Activated naive CD4-positive, alpha-beta T cell treated with anti-CD3 and anti-CD28 coated beads for 36 hours (primary cell): Measurements from ENCODE around the gene PIGT. TPM values are rescaled to one million over a fixed set of nuclear protein-coding genes. Genes with fewer than 3 reads are reported as not detected.
A peak's percentile ranks its signal among the peaks of the same experiment; 100 is the strongest.

Experiments
- CTCF ChIA-PET: fragments of 350-600 bp; sonication (Branson Sonifier 250); formaldehyde crosslinking; loops from one replicate; lab custom pipeline; 2021; ENCODE audit warnings: antibody characterized with exemption; lab: Charles Lee
- DNase-seq: peaks from one replicate; pipeline ENCODE4 v3.0.0-alpha.2; 2020
- H3K27ac Mint-ChIP-seq: one replicate; pipeline ENCODE4 v1.8.0; 2021; ENCODE audit warnings: mild to moderate bottlenecking, mixed read lengths
- H3K27me3 Mint-ChIP-seq: one replicate; pipeline ENCODE4 v1.8.0; 2021; ENCODE audit warnings: low read depth, mixed read lengths
- H3K36me3 Mint-ChIP-seq: one replicate; pipeline ENCODE4 v1.8.0; 2021; ENCODE audit warnings: low read depth, mixed read lengths
- H3K4me1 Mint-ChIP-seq: one replicate; pipeline ENCODE4 v1.8.0; 2021; ENCODE audit warnings: low read depth, mixed read lengths
- H3K4me3 Mint-ChIP-seq: one replicate; pipeline ENCODE4 v1.8.0; 2021; ENCODE audit warnings: mild to moderate bottlenecking, moderate library complexity, mixed read lengths
- H3K9me3 Mint-ChIP-seq: one replicate; pipeline ENCODE4 v1.8.0; 2021; ENCODE audit warnings: mixed read lengths
- intact Hi-C: fragments of 100-400 bp; cut with micrococcal nuclease; formaldehyde crosslinking; loops from one replicate; pipeline ENCODE4 v1.15.1; 2023
- total RNA-seq, 2 experiments: library from RNA; stranded (reverse); gene quantifications; one replicate each; pipeline ENCODE4 v1.2.3, GENCODE V29; 2021

The PIGT gene
- total RNA-seq, 2 experiments from 2014 or later, result 37.7 to 43.8 TPM

DNA sequence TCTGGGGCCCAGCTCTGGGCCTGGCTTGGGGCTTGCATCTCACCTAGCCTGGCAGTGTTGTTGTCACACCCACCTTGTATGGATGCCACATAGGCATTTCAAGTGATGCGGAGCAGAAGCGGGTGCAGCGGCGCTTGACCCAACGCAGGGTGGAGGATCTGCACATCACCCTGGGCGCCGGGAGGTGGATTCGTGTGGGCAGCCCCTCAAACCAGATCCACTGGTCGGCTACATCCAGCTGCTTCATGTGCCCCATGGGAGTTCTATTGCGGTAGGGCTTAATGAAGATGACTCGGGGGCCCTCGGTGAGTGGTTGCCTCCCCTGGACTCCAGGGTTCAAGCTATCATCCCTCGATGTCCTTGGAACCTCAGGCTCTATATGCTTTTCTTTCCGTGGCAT lies 41.0 kb upstream of the PIGT start:
- intact Hi-C loops, result loop anchor here (1.0 kb wide), 2 partner anchors 56 to 62 kb away; no protein-coding TSS in a partner anchor
- no peaks in the 10 kb centered on the region for H3K36me3 Mint-ChIP-seq
- no peak overlapping the region for H3K4me3 Mint-ChIP-seq
- H3K27ac Mint-ChIP-seq, result no peak overlapping the region
- H3K9me3 Mint-ChIP-seq, result no peaks in the 10 kb centered on the region
- DNase-seq, result no peak
- H3K4me1 Mint-ChIP-seq, result peaks cover 23% of the 10 kb centered on the region
- CTCF ChIA-PET, result interaction anchor here (0.9 to 9.1 kb wide), 5 partner anchors 13 to 62 kb away, joined by 3 to 209 read pairs (median 4); partner anchors contain the start of gene SYS1
- no peaks in the 10 kb centered on the region for H3K27me3 Mint-ChIP-seq

DNA sequence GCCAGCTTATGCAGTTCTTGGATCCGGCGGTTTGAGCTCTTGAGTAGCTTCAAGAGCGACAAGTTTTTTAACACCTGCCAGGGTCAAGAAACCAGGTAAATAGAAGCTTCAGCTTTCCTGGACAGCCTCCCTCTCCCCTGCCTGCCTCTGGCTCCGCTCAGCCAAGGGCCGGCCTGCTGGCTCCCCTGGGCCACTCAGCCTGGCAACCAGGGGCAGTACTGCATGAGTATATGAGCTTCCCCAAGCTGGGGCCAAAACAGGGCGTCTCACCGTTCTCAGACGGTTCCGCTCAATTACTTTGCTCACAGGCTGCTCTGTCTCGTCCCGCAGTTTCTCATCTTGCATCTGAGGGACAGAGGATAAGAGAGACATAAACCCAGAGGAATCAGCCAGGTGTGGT lies 38.7 kb upstream of the PIGT start:
- Mint-ChIP-seq H3K4me3 (no peak overlapping the region), H3K27me3 (no peaks in the 10 kb centered on the region), H3K4me1 (peaks cover 19% of the 10 kb centered on the region), H3K36me3 (peaks cover 2% of the 10 kb centered on the region), H3K9me3 (no peaks in the 10 kb centered on the region), H3K27ac (no peak overlapping the region)
- intact Hi-C loops, result no loop called here
- no peak for DNase-seq
- CTCF ChIA-PET, result interaction anchor here (1.4 to 9.1 kb wide), 4 partner anchors 10 to 60 kb away, joined by 5 to 209 read pairs (median 62); partner anchors contain the start of gene SYS1

DNA sequence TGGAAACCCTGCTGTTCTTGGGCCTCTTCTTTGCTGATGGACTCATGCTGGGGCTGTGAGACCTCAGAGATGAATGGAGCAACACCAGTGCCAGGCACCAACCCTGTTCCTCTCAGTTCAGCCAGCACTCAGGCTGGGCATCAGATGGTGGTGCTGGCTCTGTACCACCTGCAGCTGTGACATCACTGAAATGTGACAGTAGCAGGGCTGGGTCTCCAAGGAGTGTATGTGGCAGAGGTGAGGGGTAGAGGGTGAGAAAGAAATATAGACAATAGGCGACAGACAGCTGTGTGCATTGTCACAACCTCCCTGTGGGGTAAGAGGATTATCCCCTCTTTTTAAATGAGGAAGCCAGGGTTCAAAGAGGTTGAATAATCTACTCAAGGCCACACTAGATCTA lies 37.8 kb upstream of the PIGT start, which contains the start of gene TP53TG5:
TP53TG5 (minus strand) TSS at position 135 of the 400 bp plus-strand sequence; CDS start at position 46, 89 bp downstream.
- no peak within 1 kb of the TSS for H3K4me3 Mint-ChIP-seq
- CTCF ChIA-PET, result interaction anchor here (1.2 to 9.1 kb wide), 2 partner anchors 28 to 59 kb away, joined by 3 to 209 read pairs; no protein-coding TSS in a partner anchor
- H3K9me3 Mint-ChIP-seq, result no peaks in the 10 kb centered on the region
- H3K36me3 Mint-ChIP-seq, result peaks cover 2% of the 10 kb centered on the region
- H3K4me1 Mint-ChIP-seq, result peaks cover 13% of the 10 kb centered on the region
- no peak within 1 kb of the TSS for H3K27ac Mint-ChIP-seq
- intact Hi-C loops, result no loop called here
- H3K27me3 Mint-ChIP-seq, result no peaks in the 10 kb centered on the region
- DNase-seq, result no peak

DNA sequence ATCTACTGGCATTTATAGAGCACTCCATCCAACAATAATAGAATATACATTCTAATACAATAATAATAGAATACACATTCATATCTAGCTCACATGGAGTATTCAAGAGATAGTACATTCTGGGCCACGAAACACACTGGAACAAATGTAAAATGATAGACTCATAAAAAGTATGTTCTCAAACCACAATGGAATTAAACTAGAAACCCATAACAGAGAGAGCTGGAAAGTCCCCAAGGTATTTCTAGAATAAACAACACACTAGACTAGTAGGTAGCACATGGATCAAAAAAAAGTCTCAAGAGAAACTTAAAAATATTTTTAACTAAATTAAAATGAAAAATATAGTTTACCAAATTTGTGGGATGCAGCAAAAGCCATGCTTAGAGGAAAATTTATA lies 28.7 kb upstream of the PIGT start:
- CTCF ChIA-PET, result interaction anchor here (0.6 to 1.8 kb wide), 9 partner anchors 9 to 96 kb away, joined by 3 to 6 read pairs (median 3); partner anchors contain the start of gene SYS1
- intact Hi-C loops, result no loop called here
- H3K4me3 Mint-ChIP-seq, result no peak overlapping the region
- H3K9me3 Mint-ChIP-seq, result no peaks in the 10 kb centered on the region
- H3K27me3 Mint-ChIP-seq, result no peaks in the 10 kb centered on the region
- DNase-seq, result no peak
- peaks cover 8% of the 10 kb centered on the region for H3K36me3 Mint-ChIP-seq
- H3K27ac Mint-ChIP-seq, result no peak overlapping the region
- peaks cover 22% of the 10 kb centered on the region for H3K4me1 Mint-ChIP-seq

DNA sequence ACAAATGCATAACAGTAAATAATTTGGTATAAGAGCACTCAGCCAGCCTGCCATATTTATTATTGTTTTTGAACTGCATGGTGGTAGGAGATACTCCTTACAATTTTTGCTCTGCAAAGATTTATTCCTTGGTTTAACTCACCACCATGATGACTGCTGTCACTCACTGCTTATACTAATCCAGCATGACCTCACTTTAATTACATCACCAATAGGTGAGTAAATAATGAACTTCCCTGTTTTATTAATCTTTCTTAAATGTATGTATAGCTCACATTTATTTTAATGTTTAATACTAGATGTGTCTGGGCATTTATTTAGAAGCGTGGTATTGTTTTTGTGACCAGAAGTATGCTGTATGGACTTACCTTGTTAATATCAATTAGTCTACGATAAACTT lies 25.0 kb upstream of the PIGT start:
- peaks cover 8% of the 10 kb centered on the region for H3K36me3 Mint-ChIP-seq
- no peak overlapping the region for H3K4me3 Mint-ChIP-seq
- CTCF ChIA-PET, result no interaction called here
- H3K27me3 Mint-ChIP-seq, result no peaks in the 10 kb centered on the region
- intact Hi-C loops, result no loop called here
- DNase-seq, result no peak
- peaks cover 22% of the 10 kb centered on the region for H3K4me1 Mint-ChIP-seq
- no peak overlapping the region for H3K27ac Mint-ChIP-seq
- no peaks in the 10 kb centered on the region for H3K9me3 Mint-ChIP-seq

DNA sequence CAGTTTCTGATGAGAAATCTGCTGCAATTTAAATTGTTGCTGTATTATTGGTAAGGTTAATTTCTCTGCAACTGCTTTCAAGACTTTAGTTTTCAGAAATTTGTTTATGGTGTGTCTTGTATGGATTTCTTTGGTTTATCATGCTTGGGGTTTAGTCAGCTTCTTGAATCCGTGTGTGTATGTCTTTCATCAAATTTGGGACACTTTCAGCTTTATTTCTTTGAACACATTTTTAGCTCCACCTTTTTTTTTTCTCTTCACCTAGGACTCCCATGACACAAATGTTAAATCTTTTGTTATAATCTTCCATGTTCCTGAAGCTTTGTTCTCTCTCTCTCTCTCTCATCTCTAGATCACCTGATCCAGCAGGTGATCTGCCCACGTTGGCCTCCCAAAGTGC lies 24.4 kb upstream of the PIGT start:
- Mint-ChIP-seq H3K36me3 (peaks cover 8% of the 10 kb centered on the region), H3K27ac (no peak overlapping the region), H3K27me3 (no peaks in the 10 kb centered on the region), H3K4me3 (no peak overlapping the region), H3K9me3 (no peaks in the 10 kb centered on the region), H3K4me1 (peaks cover 22% of the 10 kb centered on the region)
- intact Hi-C loops, result no loop called here
- no peak for DNase-seq
- CTCF ChIA-PET, result no interaction called here

DNA sequence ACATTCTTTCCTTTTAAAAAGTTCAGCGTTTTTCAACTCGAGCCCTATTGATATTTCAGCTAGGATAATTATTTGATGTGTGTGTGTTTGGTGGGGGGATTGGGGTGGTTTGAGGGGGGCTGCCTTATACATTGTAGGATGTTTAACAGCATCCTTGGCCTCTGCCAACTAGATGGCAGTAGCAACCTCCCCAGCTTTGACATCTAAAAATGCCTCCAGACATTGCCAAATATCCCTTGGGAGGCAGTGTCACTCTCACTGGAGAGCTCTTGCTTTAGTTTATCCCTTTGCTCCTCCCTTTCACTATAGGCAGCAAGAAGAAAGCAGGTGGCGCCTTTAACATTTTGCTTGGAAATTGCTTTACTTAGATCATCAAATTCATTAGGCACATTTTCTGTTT lies 23.2 kb upstream of the PIGT start:
- intact Hi-C loops, result no loop called here
- CTCF ChIA-PET, result interaction anchor here (0.5 to 1.7 kb wide), 5 partner anchors 17 to 72 kb away, joined by 3 to 5 read pairs (median 3); no protein-coding TSS in a partner anchor
- peaks cover 15% of the 10 kb centered on the region for H3K4me1 Mint-ChIP-seq
- H3K27ac Mint-ChIP-seq, result no peak overlapping the region
- no peak overlapping the region for H3K4me3 Mint-ChIP-seq
- peaks cover 3% of the 10 kb centered on the region for H3K36me3 Mint-ChIP-seq
- H3K27me3 Mint-ChIP-seq, result no peaks in the 10 kb centered on the region
- no peaks in the 10 kb centered on the region for H3K9me3 Mint-ChIP-seq
- no peak for DNase-seq

DNA sequence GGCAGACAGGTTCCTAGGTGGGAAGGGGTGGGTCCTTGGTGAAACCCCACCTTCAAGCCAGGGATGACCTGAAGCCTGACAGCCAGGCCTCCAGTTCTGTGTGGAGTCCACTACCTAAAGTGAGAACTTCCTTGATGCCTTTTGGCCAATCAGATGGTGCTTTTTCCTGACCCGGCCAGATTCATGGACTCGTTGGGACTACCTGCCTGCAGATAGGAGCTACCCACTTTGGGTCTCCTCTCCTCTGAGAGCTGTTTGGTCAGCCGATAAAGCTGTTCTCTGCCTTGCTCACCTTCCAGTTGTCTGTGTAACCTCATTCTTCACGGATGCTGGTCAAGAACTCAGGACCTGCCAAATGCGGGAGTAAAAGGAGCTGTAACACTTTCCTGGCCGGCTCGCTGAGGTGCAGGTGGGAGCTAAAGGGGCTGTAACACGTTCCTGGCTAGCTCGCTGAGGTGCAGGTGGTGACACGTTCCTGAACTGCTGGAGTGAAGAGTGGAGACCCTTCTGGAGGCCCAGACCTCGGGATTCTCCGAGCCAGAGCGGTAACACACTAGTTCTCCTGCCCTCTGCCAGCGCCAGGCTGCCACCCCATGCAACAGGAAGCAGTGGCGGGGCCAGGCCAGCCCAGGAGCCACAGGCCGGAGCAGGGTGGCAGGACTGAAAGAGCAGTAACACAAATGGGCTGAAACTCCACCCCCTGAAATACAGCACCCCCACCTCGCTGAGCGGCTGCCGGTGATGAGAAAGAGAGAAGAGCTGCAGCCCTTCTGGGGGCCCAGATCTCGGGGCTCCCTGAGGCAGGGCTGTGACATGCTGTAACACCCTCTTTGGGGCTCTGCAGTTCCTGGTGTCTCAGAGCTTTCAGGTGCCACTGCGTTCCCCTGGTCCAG lies 21.5 kb upstream of the PIGT start:
- no peaks in the 10 kb centered on the region for H3K27me3 Mint-ChIP-seq
- peaks cover 2% of the 10 kb centered on the region for H3K9me3 Mint-ChIP-seq
- no peak for DNase-seq
- peaks cover 4% of the 10 kb centered on the region for H3K36me3 Mint-ChIP-seq
- H3K4me3 Mint-ChIP-seq, result no peak overlapping the region
- CTCF ChIA-PET, result interaction anchor here (0.6 to 1.4 kb wide), 4 partner anchors 21 to 1339 kb away, joined by 3 to 5 read pairs (median 4); no protein-coding TSS in a partner anchor
- intact Hi-C loops, result no loop called here
- no peak overlapping the region for H3K27ac Mint-ChIP-seq
- peaks cover 9% of the 10 kb centered on the region for H3K4me1 Mint-ChIP-seq

DNA sequence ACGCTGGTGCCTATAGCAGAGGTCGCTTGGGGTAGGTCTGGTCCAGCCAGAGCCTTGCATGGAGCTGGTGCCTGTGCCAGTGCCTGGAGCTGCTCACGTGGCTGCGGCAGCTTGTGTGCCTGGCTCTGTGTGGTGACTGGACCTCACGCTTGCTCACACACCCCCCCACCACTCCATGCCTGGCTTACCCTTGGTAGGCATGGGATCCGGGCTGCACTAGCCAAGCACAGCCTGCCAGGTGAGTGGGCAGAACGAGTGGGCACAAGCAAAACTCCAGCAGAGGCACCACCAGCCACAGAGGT lies 20.9 kb upstream of the PIGT start:
- Mint-ChIP-seq H3K9me3 (peaks cover 8% of the 10 kb centered on the region), H3K36me3 (peaks cover 8% of the 10 kb centered on the region), H3K4me1 (peaks cover 9% of the 10 kb centered on the region), H3K27me3 (no peaks in the 10 kb centered on the region), H3K4me3 (no peak overlapping the region), H3K27ac (no peak overlapping the region)
- DNase-seq, result no peak
- CTCF ChIA-PET, result interaction anchor here (0.6 to 1.2 kb wide), 3 partner anchors 22 to 1339 kb away, joined by 3 to 5 read pairs (median 4); no protein-coding TSS in a partner anchor
- intact Hi-C loops, result no loop called here

DNA sequence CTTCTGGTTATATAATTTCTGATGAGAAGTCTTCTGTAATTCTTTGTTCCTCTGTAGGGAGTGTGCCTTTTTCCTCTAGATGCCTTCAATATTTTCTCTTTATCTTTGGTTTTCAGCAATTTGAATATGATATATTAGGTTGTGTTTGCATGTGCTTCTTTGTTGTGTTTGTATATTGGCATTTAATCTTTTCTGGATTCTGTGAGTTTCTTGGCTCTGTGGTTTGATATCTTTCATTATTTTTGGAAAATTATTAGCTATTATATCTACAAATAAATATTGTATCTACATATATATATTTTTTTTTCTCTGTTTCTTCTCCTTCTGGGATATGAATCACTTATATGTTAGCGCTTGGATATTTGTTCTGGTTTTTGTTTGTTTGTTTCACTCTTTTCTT lies 16.9 kb upstream of the PIGT start:
- Mint-ChIP-seq H3K9me3 (peaks cover 25% of the 10 kb centered on the region), H3K27me3 (no peaks in the 10 kb centered on the region), H3K4me3 (no peak overlapping the region), H3K27ac (no peak overlapping the region), H3K36me3 (peaks cover 25% of the 10 kb centered on the region), H3K4me1 (peaks cover 10% of the 10 kb centered on the region)
- intact Hi-C loops, result no loop called here
- no peak for DNase-seq
- CTCF ChIA-PET, result interaction anchor here (1.5 kb wide), 1 partner anchor 10 kb away, joined by 6 read pairs; no protein-coding TSS in a partner anchor

DNA sequence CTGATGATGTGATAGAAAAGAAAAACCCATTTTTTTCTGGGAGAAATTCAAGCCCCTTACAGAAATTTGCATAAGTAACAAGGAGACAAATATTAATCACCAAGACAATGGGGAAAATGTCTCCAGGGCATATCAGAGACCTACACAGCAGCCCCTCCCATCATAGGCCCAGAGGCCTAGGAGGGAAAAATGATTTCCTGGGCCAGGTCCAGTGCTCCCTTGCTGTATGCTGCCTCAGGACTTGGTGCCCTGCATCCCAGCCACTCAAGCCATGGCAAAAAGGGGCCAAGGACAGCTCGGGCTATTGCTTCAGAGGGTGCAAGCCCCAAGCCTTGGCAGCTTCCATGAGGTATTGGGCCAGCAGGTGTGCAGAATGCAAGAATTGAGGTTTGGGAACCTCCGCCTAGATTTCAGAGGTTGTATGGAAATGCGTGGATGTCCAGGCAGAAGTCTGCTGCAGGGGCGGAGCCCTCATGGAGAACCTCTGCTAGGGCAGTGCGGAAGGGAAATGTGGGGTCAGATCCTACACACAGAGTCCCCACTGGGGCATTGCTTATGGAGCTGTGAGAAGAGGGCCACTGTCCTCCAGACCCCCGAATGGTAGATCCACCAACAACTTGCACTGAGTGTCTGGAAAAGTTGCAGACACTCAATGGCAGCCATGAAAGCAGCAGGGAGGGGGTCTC lies 15.5 kb upstream of the PIGT start:
- Mint-ChIP-seq H3K27ac (no peak overlapping the region), H3K36me3 (peaks cover 25% of the 10 kb centered on the region), H3K4me3 (no peak overlapping the region), H3K4me1 (peaks cover 14% of the 10 kb centered on the region), H3K9me3 (peaks cover 25% of the 10 kb centered on the region), H3K27me3 (peaks cover 5% of the 10 kb centered on the region)
- CTCF ChIA-PET, result interaction anchor here (1.5 kb wide), 1 partner anchor 11 kb away, joined by 6 read pairs; no protein-coding TSS in a partner anchor
- intact Hi-C loops, result no loop called here
- DNase-seq, result peak; percentile 31

DNA sequence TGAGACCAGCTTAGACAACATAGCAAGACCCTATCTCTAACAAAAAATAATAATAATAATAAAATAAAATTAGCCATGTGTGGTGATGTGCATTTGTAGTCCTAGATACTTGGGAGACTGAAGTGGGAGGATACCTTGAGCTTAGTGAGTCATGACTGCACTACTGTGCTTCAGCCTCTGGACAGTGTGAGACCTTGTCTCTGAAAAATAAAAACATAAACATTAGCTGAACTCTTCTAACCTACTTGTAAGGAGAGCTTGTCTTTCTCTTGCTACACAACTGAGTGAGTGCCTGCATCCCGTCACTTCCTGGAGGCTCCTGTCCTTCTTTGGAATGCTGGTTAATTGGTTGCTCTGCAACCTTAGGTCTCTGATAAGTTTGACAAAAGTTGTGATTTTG lies 13.0 kb upstream of the PIGT start:
- Mint-ChIP-seq H3K36me3 (peaks cover 25% of the 10 kb centered on the region), H3K4me3 (no peak overlapping the region), H3K4me1 (peaks cover 23% of the 10 kb centered on the region), H3K27ac (no peak overlapping the region), H3K27me3 (peaks cover 5% of the 10 kb centered on the region), H3K9me3 (peaks cover 25% of the 10 kb centered on the region)
- CTCF ChIA-PET, result interaction anchor here (2.3 kb wide), 1 partner anchor 34 kb away, joined by 7 read pairs; no protein-coding TSS in a partner anchor
- no peak for DNase-seq
- intact Hi-C loops, result no loop called here
